22Rv1 (cell line): Measurements from ENCODE around the gene GIMAP2.
"Not testable (repeated sequence)": the region's sequence is repeated elsewhere in the genome, so short reads cannot be mapped to it uniquely, and the experiment has no call there.

ENCODE experiments used
- CTCF ChIP-seq: fragments of 450-650 bp; IDR thresholded peaks from 2 replicates; pipeline ENCODE4 v1.5.1; 2017; ENCODE audit warnings: mild to moderate bottlenecking
- ZFX ChIP-seq: fragments of 450-650 bp; IDR thresholded peaks from 2 replicates; pipeline ENCODE4 v1.6.1; 2017; ENCODE audit warnings: antibody characterized with exemption, borderline replicate concordance

DNA sequence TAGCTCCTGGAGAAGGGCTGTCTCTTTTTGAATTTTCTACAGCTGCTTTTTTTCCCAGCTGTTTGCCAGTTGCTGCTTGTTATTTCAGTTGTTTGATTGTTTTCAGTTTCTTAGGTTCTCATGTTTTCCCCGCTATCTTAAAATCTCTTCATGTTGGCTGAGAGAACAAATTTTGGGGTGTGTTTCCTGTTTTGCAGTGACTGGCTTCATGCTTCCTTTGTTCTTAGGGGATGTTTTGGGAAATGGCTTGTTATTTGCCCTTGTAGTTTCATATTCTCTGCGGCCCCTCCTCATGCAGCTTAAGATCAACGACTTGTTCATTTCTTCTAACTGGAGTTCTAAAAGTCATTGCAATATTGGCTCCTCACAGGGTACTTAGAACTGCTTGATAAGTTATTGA, 8.7 kb upstream of the GIMAP2 start:
- not testable (repeated sequence) for TF ChIP-seq CTCF, ZFX
